Stimulated activated CD4-positive, alpha-beta T cell treated with anti-CD3 and anti-CD28 coated beads, TNF-alpha, amount 100 ng/mL, for 24 hours (primary cell): ENCODE results near the gene AK4.

ENCODE experiments used
- DNase-seq, 3 experiments: peaks; one replicate each; pipeline ENCODE4 v3.0.0-alpha.2; 2020; ENCODE audit warnings: low read depth in 3 of 3

The AK4 gene

GRCh38 chr1:65278376-65279069 lies 130.5 kb downstream of the AK4 start:
- DNase-seq = no peak

- no peak for DNase-seq
Measured at GRCh38 chr1:65279070-65279779, 131.2 kb downstream of the AK4 start.
